GM18867 (cell line): ENCODE data around the gene CNST.
"Not testable (repeated sequence)": the region's sequence is repeated elsewhere in the genome, so short reads cannot be mapped to it uniquely, and the experiment has no call there.

Experiments
- ATAC-seq: cut with Tn5 transposase; IDR thresholded peaks from one replicate; pipeline ENCODE4 v1.9.1; 2021; ENCODE audit warnings: mild to moderate bottlenecking, moderate library complexity; ENCODE audit not compliant: unreplicated experiment

CNST gene

GRCh38 chr1:246554201-246554600 is 12.1 kb upstream of the CNST start:
- ATAC-seq, result no peak

- ATAC-seq, result no peak
These were observed 8.2 kb upstream of the CNST start for GRCh38 chr1:246558041-246558440.

GRCh38 chr1:246559310-246559709 is 6.9 kb upstream of the CNST start:
- ATAC-seq, result no peak

GRCh38 chr1:246560833-246561232 is 5.4 kb upstream of the CNST start:
- not testable (repeated sequence) for ATAC-seq

GRCh38 chr1:246564839-246565750 is 1.2 kb upstream of the CNST start:
- ATAC-seq, result no peak

GRCh38 chr1:246565751-246566127 is 517 bp upstream of the CNST start:
- peak; percentile 1 for ATAC-seq

- peak; percentile 22 for ATAC-seq
These were observed 773 bp downstream of the CNST start for GRCh38 chr1:246566813-246567645.

GRCh38 chr1:246567646-246568235 is 1.5 kb downstream of the CNST start:
- no peak for ATAC-seq

- no peak for ATAC-seq
These were observed 3.3 kb downstream of the CNST start for GRCh38 chr1:246569248-246570238.

GRCh38 chr1:246571309-246571708 is 5.1 kb downstream of the CNST start:
- not testable (repeated sequence) for ATAC-seq

GRCh38 chr1:246571953-246572352 is 5.7 kb downstream of the CNST start:
- no peak for ATAC-seq

- no peak for ATAC-seq
These were observed 6.5 kb downstream of the CNST start for GRCh38 chr1:246572785-246573184.

GRCh38 chr1:246573491-246573890 is 7.2 kb downstream of the CNST start:
- no peak for ATAC-seq

- no peak for ATAC-seq
These were observed 10.4 kb downstream of the CNST start for GRCh38 chr1:246576709-246577032.

- ATAC-seq, result no peak
These were observed 10.9 kb downstream of the CNST start for GRCh38 chr1:246577082-246577719.

GRCh38 chr1:246577720-246578106 is 11.5 kb downstream of the CNST start:
- ATAC-seq, result no peak

- peak; percentile 87 for ATAC-seq
These were observed 13.6 kb downstream of the CNST start for GRCh38 chr1:246579818-246580217.

- ATAC-seq, result no peak
These were observed 14.5 kb downstream of the CNST start for GRCh38 chr1:246580497-246581370.
